Vagina (tissue), 2 donors: Measurements from ENCODE around the gene AKAP6. TPM values are rescaled to one million over a fixed set of nuclear protein-coding genes. Genes with fewer than 3 reads are reported as not detected.

Experiments used
- DNase-seq, 2 donors: peaks; one replicate each; pipeline ENCODE4 v3.0.0-alpha.2; 2017; ENCODE audit errors: extremely low spot score in 2 of 2
- H3K27ac ChIP-seq: fragments of 200-600 bp; sonication (generic); one replicate; pipeline ENCODE4 v1.5.1; 2019
- H3K27me3 ChIP-seq: fragments of 200-600 bp; sonication (generic); one replicate; pipeline ENCODE4 v1.5.1; 2019
- H3K36me3 ChIP-seq, 2 donors: fragments of 200-600 bp; sonication (generic); one replicate each; pipeline ENCODE4 v1.5.1; 2017 to 2019
- H3K4me1 ChIP-seq: fragments of 200-600 bp; sonication (generic); one replicate; pipeline ENCODE4 v1.5.1; 2019
- H3K4me3 ChIP-seq, 2 donors: fragments of 200-600 bp; sonication (generic); 1 replicate in 1 of 2; 2 replicates in 1 of 2; pipeline ENCODE4 v1.5.1; 2016 to 2019
- H3K9me3 ChIP-seq: fragments of 200-600 bp; sonication (generic); one replicate; pipeline ENCODE4 v1.5.1; 2019
- CTCF ChIP-seq, 3 experiments: fragments of 450-650 bp in 2 of 3; fragments of 200-600 bp in 1 of 3; sonication (generic) in 1 of 3; IDR thresholded peaks; one replicate each; pipeline ENCODE4 v1.5.1; 2017 to 2019; ENCODE audit warnings: antibody characterized with exemption in 3 of 3, mild to moderate bottlenecking in 2 of 3, moderate library complexity in 2 of 3
- POLR2A ChIP-seq, 2 donors: fragments of 450-650 bp; IDR thresholded peaks; one replicate each; pipeline ENCODE4 v1.6.1; 2017; ENCODE audit warnings: antibody characterized with exemption in 2 of 2, mild to moderate bottlenecking in 2 of 2, moderate library complexity in 2 of 2
- POLR2AphosphoS5 ChIP-seq, 2 donors: sonication (generic); formaldehyde crosslinking; IDR thresholded peaks; one replicate each; pipeline ENCODE4 v1.9.0; 2017; ENCODE audit warnings: antibody characterized with exemption in 2 of 2, mild to moderate bottlenecking in 2 of 2, low read depth in 1 of 2; ENCODE audit not compliant: insufficient read depth in 1 of 2
- intact Hi-C: fragments of 100-400 bp; cut with DNase I; formaldehyde crosslinking; loops from one replicate; pipeline ENCODE4 v1.15.1; 2023
- total RNA-seq: library from RNA; depleted of rRNA; stranded (reverse); fragments of >200 nt; gene quantifications from one replicate; pipeline ENCODE4 v1.2.3, GENCODE V29; 2016

AKAP6 gene
- total RNA-seq, 1 donor from 2014 or later = 3.9 TPM

GRCh38 chr14:32710231-32710671 is 381.2 kb downstream of the AKAP6 start:
- no peaks in the 10 kb centered on the region for H3K27me3 ChIP-seq
- no peak overlapping the region for H3K27ac ChIP-seq
- TF ChIP-seq CTCF (IDR thresholded peaks at IDR 0.05) (no peak), POLR2AphosphoS5 (IDR thresholded peaks at IDR 0.05; ENCODE audit: insufficient read depth in 1 of 2, low read depth in 1 of 2) (no peak), POLR2A (IDR thresholded peaks at IDR 0.05) (no peak)
- no peaks in the 10 kb centered on the region for H3K9me3 ChIP-seq
- no peak overlapping the region for H3K4me3 ChIP-seq
- DNase-seq = no peak
- no peaks in the 10 kb centered on the region for H3K36me3 ChIP-seq
- no peaks in the 10 kb centered on the region for H3K4me1 ChIP-seq
- intact Hi-C loops = no loop called here

GRCh38 chr14:32710731-32711680 is 381.9 kb downstream of the AKAP6 start:
- Histone ChIP-seq H3K4me1 (no peaks in the 10 kb centered on the region), H3K4me3 (no peak overlapping the region), H3K27ac (no peak overlapping the region), H3K27me3 (no peaks in the 10 kb centered on the region), H3K9me3 (no peaks in the 10 kb centered on the region), H3K36me3 (no peaks in the 10 kb centered on the region)
- DNase-seq = no peak
- intact Hi-C loops = no loop called here
- TF ChIP-seq CTCF (IDR thresholded peaks at IDR 0.05) (peak in 2 of 3 experiments; percentile 31 to 35), POLR2A (IDR thresholded peaks at IDR 0.05) (no peak)

- Histone ChIP-seq H3K27me3 (no peaks in the 10 kb centered on the region), H3K27ac (no peak overlapping the region), H3K9me3 (no peaks in the 10 kb centered on the region), H3K4me1 (no peaks in the 10 kb centered on the region), H3K4me3 (no peak overlapping the region), H3K36me3 (no peaks in the 10 kb centered on the region)
- TF ChIP-seq POLR2AphosphoS5 (IDR thresholded peaks at IDR 0.05; ENCODE audit: insufficient read depth in 1 of 2, low read depth in 1 of 2) = no peak
- intact Hi-C loops = no loop called here
- DNase-seq = no peak
Observed at GRCh38 chr14:32713856-32714255, 384.8 kb downstream of the AKAP6 start.

GRCh38 chr14:32719601-32720000 is 390.5 kb downstream of the AKAP6 start:
- TF ChIP-seq POLR2A (IDR thresholded peaks at IDR 0.05) = no peak
- TF ChIP-seq CTCF (IDR thresholded peaks at IDR 0.05) = no peak
- TF ChIP-seq POLR2AphosphoS5 (IDR thresholded peaks at IDR 0.05; ENCODE audit: insufficient read depth in 1 of 2, low read depth in 1 of 2) = no peak
- no peak overlapping the region for H3K27ac ChIP-seq
- no peak for DNase-seq
- H3K36me3 ChIP-seq = no peaks in the 10 kb centered on the region
- intact Hi-C loops = no loop called here
- no peaks in the 10 kb centered on the region for H3K27me3 ChIP-seq
- no peaks in the 10 kb centered on the region for H3K4me1 ChIP-seq
- no peak overlapping the region for H3K4me3 ChIP-seq
- H3K9me3 ChIP-seq = no peaks in the 10 kb centered on the region

GRCh38 chr14:32720927-32721326 is 391.8 kb downstream of the AKAP6 start:
- intact Hi-C loops = no loop called here
- Histone ChIP-seq H3K27me3 (no peaks in the 10 kb centered on the region), H3K4me3 (no peak overlapping the region), H3K4me1 (no peaks in the 10 kb centered on the region), H3K27ac (no peak overlapping the region), H3K36me3 (no peaks in the 10 kb centered on the region), H3K9me3 (no peaks in the 10 kb centered on the region)
- no peak for DNase-seq
- no peak for TF ChIP-seq POLR2AphosphoS5 (IDR thresholded peaks at IDR 0.05; ENCODE audit: insufficient read depth in 1 of 2, low read depth in 1 of 2)
- no peak for TF ChIP-seq POLR2A (IDR thresholded peaks at IDR 0.05)
- TF ChIP-seq CTCF (IDR thresholded peaks at IDR 0.05) = no peak
